ENCODE data around the gene RAB34.

The RAB34 gene

DNA sequence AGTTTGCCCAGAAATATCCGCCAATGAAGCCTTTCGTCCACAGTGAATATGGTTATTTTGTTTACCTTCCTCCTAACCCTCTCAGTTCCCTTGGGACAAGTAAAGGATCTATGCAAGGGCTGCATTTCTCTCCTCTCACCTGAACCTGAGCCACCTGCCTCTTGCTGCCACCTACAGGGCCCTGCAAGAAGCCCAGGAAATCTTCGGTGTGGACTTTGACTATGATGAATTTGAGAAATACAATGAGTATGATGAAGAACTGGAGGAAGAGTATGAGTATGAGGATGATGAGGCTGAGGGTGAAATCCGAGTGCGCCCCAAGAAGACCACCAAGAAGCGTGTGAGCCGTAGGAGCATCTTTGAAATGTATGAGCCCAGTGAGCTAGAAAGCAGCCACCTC lies 41.7 kb downstream of the RAB34 start:
- intact Hi-C loops (cut with DNase I; ENCODE audit: low total_unique reads): no loop called here
- DNase-seq: no peak
- no peak overlapping the region for H3K4me3 ChIP-seq
- H3K27ac ChIP-seq: no peak overlapping the region
- H3K4me1 ChIP-seq: no peaks in the 10 kb centered on the region
- TF ChIP-seq, protein P1, sequence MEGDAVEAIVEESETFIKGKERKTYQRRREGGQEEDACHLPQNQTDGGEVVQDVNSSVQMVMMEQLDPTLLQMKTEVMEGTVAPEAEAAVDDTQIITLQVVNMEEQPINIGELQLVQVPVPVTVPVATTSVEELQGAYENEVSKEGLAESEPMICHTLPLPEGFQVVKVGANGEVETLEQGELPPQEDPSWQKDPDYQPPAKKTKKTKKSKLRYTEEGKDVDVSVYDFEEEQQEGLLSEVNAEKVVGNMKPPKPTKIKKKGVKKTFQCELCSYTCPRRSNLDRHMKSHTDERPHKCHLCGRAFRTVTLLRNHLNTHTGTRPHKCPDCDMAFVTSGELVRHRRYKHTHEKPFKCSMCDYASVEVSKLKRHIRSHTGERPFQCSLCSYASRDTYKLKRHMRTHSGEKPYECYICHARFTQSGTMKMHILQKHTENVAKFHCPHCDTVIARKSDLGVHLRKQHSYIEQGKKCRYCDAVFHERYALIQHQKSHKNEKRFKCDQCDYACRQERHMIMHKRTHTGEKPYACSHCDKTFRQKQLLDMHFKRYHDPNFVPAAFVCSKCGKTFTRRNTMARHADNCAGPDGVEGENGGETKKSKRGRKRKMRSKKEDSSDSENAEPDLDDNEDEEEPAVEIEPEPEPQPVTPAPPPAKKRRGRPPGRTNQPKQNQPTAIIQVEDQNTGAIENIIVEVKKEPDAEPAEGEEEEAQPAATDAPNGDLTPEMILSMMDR (IDR thresholded peaks at IDR 0.05): no peak
- H3K9me3 ChIP-seq: no peaks in the 10 kb centered on the region
- H3K36me3 ChIP-seq: peaks cover 96 to 100% (median 97%) of the 10 kb centered on the region in 3 donors
- H3K27me3 ChIP-seq: no peaks in the 10 kb centered on the region

DNA sequence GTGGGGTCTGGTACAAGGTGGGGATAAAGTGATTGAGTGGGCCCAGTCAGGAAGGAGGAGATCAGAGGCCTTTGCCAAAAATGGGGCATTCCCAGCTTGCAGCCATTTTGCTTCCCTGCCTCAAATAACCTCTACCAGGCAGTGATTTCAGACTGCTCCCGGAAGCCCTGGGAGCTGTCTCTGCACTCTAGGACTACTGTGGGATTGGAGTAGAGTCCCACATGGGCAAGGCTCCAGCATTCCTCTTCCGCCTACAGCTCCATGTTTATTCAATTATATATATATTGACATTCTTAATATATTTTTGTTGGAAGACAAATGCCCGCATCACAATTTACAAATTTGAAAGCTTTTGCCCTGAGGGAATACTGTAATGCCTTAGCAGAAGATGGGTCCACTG lies 42.2 kb downstream of the RAB34 start:
- no peak overlapping the region for H3K4me3 ChIP-seq
- no peaks in the 10 kb centered on the region for H3K4me1 ChIP-seq
- no peak overlapping the region for H3K27ac ChIP-seq
- no peak for DNase-seq
- intact Hi-C loops (cut with DNase I; ENCODE audit: low total_unique reads): no loop called here
- H3K27me3 ChIP-seq: no peaks in the 10 kb centered on the region
- TF ChIP-seq, protein P1 (IDR thresholded peaks at IDR 0.05): no peak
- peaks cover 96 to 100% (median 97%) of the 10 kb centered on the region in 3 donors for H3K36me3 ChIP-seq
- no peaks in the 10 kb centered on the region for H3K9me3 ChIP-seq

DNA sequence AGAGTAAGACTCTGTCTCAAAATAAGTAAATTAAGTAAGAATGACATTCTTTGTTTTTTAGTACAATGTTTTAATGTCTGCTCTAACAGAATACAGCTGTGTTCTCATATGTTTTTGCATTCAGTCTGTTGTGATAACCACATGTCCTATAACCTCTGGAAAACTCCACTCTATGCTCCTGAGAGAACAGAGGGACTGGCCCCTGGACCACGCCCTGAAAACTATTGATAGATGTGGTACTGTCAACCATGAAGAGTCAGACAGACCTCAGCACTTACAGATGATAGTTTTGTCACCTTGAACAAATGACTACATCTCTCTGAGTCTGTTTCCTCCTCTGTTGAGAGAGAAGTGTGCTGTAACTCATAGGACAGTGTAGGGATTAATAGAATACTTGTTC lies 47.8 kb downstream of the RAB34 start:
- Histone ChIP-seq H3K27me3 (no peaks in the 10 kb centered on the region), H3K4me3 (no peak overlapping the region), H3K36me3 (peaks cover 51 to 79% (median 59%) of the 10 kb centered on the region in 3 donors), H3K27ac (no peak overlapping the region), H3K9me3 (no peaks in the 10 kb centered on the region), H3K4me1 (peaks cover 0 to 19% (median 3%) of the 10 kb centered on the region in 4 donors)
- intact Hi-C loops (cut with DNase I; ENCODE audit: low total_unique reads): no loop called here
- TF ChIP-seq, protein P1 (IDR thresholded peaks at IDR 0.05): no peak
- no peak for DNase-seq

DNA sequence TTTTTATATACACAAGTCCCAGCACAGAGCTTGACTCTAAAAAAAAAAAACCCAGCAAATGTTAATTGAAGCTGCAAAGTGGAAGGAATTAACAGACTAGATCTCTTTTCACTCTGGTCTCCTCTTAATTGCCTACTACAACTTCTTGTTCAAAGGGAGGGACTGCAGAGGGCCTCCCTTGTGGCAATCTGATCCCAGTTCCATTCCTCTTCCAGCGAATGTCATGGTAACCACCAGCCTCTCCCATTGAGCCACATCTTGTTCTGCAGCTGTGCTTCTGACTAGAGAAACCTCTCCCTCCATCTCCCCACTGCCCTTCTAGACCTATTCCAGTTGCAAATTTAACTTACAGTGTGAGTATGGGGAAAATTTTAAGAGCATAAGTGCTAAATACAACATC lies 49.8 kb downstream of the RAB34 start:
- H3K27ac ChIP-seq: no peak overlapping the region
- H3K4me1 ChIP-seq: peaks cover 0 to 39% (median 16%) of the 10 kb centered on the region in 4 donors
- TF ChIP-seq, protein P1 (IDR thresholded peaks at IDR 0.05): no peak
- no peak for DNase-seq
- no peaks in the 10 kb centered on the region for H3K27me3 ChIP-seq
- intact Hi-C loops (cut with DNase I; ENCODE audit: low total_unique reads): no loop called here
- no peak overlapping the region for H3K4me3 ChIP-seq
- H3K36me3 ChIP-seq: peaks cover 31 to 63% (median 39%) of the 10 kb centered on the region in 3 donors
- no peaks in the 10 kb centered on the region for H3K9me3 ChIP-seq

DNA sequence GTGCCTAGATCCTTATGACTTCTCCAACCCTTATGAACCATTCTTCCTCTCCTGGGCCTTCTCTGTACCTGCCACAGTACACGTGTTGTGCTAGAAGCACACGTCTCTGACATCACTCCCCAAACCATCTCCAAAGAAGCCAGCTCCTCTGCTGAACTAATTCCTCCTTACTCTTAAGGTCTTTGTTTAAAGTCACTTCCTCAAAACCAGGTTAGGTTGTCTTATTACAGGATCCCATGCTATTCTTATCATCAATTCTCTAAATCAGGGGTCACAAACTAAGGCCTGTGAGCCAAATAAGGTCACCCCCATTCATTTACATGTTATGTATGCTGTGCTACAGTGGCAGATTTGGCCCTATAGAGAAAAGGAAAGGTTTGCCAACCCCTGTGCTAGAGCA lies 51.7 kb downstream of the RAB34 start:
- H3K27me3 ChIP-seq: no peaks in the 10 kb centered on the region
- H3K4me1 ChIP-seq: peaks cover 0 to 45% (median 20%) of the 10 kb centered on the region in 4 donors
- no peaks in the 10 kb centered on the region for H3K9me3 ChIP-seq
- no peak for DNase-seq
- TF ChIP-seq, protein P1 (IDR thresholded peaks at IDR 0.05): no peak
- no peak overlapping the region for H3K4me3 ChIP-seq
- intact Hi-C loops (cut with DNase I; ENCODE audit: low total_unique reads): no loop called here
- no peak overlapping the region for H3K27ac ChIP-seq
- peaks cover 14 to 44% (median 24%) of the 10 kb centered on the region in 3 donors for H3K36me3 ChIP-seq
